Peyer's patch (tissue), 4 donors: ENCODE results near the gene DNASE2.

ENCODE experiments used
- POLR2A ChIP-seq, 2 donors: fragments of 450-650 bp; IDR thresholded peaks; one replicate each; pipeline ENCODE4 v1.5.1; 2017; ENCODE audit warnings: antibody characterized with exemption in 2 of 2, mild to moderate bottlenecking in 2 of 2, moderate library complexity in 2 of 2
- TF ChIP-seq, protein P1 (sequence below), 6 experiments: fragments of 450-650 bp in 4 of 6; fragments of 200-600 bp in 2 of 6; sonication (generic) in 1 of 6; IDR thresholded peaks; one replicate each; pipeline ENCODE4 v1.5.1; 2017 to 2019; ENCODE audit warnings: antibody characterized with exemption in 6 of 6, mild to moderate bottlenecking in 3 of 6, moderate library complexity in 1 of 6

DNA sequence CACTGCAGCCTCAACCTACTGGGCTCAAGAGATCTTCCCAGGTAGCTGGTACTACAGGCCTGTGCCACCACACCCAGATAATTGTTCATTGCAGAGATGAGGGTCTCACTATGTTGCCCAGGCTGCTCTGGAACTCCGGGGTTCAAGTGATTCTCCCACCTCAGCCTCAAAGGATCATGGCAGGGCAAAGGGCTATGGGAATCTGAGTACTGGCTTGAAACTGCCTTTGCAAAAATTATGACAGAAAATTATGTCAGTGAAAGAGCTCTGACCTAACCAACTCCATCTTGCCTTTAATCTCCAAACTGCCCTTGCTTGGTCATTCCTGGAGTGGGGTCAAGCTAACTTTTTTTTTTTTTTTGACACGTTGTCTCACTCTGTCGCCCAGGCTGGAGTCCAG is 1.3 kb upstream of the DNASE2 start:
- TF ChIP-seq, protein P1, sequence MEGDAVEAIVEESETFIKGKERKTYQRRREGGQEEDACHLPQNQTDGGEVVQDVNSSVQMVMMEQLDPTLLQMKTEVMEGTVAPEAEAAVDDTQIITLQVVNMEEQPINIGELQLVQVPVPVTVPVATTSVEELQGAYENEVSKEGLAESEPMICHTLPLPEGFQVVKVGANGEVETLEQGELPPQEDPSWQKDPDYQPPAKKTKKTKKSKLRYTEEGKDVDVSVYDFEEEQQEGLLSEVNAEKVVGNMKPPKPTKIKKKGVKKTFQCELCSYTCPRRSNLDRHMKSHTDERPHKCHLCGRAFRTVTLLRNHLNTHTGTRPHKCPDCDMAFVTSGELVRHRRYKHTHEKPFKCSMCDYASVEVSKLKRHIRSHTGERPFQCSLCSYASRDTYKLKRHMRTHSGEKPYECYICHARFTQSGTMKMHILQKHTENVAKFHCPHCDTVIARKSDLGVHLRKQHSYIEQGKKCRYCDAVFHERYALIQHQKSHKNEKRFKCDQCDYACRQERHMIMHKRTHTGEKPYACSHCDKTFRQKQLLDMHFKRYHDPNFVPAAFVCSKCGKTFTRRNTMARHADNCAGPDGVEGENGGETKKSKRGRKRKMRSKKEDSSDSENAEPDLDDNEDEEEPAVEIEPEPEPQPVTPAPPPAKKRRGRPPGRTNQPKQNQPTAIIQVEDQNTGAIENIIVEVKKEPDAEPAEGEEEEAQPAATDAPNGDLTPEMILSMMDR (IDR thresholded peaks at IDR 0.05): no peak
- TF ChIP-seq POLR2A (IDR thresholded peaks at IDR 0.05): no peak
